HG02588 (cell line): ENCODE data around the gene PPP2R2B.
A peak's percentile ranks its signal among the peaks of the same experiment; 100 is the strongest.
"Not testable (repeated sequence)": the region's sequence is repeated elsewhere in the genome, so short reads cannot be mapped to it uniquely, and the experiment has no call there.

Source experiments
- ATAC-seq: cut with Tn5 transposase; IDR thresholded peaks from one replicate; pipeline ENCODE4 v1.9.1; 2021; ENCODE audit warnings: mild to moderate bottlenecking, moderate library complexity; ENCODE audit not compliant: unreplicated experiment

Gene PPP2R2B

DNA sequence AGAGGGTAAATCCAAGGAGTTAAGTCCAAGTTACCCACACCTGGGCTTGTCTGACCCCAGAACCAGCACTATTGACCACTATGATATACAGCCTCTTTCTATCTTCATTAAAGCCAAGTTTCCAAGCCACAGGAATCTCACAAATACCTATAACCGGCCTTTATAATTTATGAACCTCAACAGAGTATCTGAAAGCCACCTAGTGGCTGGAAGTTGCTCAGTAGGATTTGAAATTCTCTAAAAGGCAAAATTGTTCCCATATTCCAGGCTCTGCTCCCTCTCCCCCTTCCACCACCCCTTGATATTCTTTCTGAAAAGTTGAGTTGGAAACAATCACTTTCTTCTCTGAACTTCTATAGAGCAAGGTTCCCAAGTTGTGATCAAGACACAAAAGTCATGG, 256.2 kb downstream of the PPP2R2B start:
- no peak for ATAC-seq

DNA sequence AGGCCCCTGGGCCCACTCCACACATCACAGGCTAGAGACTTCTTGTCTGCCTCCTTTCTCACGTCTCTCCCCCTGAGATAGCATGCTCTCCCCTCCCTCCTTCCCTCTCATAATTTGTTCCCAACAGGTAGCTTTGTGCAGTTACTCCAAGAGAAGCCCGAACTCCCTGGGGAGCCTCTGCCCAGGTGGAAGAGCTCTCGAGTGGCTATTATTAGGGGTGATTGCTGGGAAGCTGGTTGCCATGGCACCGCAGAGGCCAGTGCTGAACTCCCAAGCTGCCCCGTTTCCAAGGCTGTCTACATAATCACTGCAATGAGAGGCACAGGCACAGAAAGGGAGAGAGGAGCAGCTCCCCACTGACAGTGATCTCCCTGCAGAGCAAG, 257.9 kb downstream of the PPP2R2B start:
- ATAC-seq: no peak

DNA sequence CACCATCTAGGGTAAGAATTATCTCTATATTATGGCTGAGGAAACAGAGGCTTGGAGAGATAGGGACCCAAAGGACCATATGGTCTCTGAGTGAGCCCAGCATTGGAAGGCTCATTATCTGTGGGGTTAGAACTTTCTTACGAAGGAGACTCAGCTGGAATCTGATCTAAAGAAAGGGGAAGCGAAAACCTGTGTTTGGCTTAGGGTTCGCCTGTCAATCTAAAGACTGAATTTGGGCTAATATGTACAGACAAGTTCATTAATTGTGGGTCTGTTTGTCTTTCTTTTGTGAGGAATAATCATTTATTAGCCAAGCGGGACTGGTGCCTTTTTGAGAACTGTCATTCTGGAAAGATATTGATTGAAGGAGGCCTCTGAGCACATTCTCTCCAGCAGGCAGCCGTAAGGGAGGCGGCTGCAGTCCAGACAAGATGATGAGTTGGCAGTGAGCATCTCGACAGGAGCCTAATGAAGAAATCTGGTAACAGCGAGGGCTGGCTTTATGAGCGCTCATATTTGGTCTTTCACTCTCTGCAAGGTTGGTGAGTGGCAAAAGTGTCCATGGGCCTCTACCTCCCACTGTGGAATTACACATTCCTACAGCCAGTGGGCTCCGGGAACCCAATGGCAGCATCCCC, 258.4 kb downstream of the PPP2R2B start:
- no peak for ATAC-seq

DNA sequence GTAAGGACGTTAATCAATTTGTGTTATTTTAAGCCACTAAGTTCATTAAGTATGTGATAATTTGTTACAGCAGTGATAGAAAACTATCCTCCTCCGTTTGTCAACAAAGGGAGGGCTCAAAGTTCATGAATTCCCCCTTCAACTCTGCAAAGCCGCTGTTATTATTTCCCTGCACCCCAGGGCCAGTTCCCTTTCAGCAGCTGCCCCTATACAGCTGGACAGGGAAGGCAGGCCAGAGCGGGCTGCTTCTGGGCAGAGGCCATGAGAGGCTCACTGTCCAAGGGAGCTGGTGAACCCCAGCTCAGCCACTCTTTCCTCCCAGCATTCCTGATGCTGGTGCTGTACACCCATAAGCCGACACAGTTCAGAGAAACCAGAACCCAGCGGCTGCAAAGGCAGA, 260.1 kb downstream of the PPP2R2B start:
- ATAC-seq: no peak

DNA sequence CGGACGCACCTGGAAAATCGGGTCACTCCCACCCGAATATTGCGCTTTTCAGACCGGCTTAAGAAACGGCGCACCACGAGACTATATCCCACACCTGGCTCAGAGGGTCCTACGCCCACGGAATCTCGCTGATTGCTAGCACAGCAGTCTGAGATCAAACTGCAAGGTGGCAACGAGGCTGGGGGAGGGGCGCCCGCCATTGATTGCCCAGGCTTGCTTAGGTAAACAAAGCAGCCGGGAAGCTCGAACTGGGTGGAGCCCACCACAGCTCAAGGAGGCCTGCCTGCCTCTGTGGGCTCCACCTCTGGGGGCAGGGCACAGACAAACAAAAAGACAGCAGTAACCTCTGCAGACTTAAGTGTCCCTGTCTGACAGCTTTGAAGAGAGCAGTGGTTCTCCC, 268.8 kb downstream of the PPP2R2B start:
- ATAC-seq: not testable (repeated sequence)

DNA sequence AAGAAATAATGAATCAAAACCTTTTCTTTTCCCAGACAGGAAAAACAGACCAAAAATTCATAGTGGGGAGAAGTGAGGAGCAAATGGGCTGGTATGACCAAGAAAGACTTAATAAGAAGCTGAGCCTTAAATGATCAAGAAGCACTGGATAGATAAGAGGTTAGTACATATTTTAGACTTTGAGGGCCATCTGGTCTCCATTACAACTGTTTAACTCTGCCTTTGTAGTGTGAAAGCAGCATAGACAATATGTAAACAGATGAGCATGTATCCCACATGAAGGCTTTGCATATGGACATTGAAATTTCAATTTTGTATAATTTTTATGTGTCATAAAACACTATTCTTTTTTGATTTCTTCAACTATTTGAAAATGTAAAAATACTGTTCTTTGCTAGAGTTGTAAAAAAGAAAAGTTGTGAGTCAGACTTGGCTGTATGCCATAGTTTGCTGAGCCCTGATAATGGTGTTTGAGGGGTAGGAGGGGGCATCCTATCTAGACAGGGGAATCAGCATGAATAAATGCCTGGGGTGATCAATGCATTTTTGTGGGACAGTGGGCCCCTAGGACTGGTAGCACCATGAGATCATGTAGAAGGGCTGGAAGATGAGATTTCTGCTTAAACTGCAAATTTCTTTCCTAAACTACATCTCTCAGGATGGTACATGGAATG, 270.8 kb downstream of the PPP2R2B start:
- ATAC-seq: no peak

DNA sequence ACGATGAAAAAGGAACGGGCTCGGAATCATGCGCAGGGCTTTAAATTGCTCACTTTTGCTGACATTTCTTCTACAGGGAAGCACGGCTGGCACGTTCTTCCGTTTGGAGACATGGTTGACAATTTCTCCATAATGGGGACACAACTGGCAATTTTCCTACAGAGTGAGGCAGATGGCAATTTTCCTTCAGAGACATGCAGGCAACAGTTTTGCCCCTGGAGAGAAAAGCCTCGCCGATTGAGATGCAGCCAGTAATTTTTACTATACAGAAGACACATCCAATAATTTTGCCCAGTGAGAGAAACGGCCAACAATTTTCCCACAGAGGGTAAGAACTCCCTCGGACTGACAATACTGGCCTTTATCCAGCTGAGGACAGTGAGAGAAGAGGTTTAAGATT, 271.7 kb downstream of the PPP2R2B start:
- no peak for ATAC-seq

DNA sequence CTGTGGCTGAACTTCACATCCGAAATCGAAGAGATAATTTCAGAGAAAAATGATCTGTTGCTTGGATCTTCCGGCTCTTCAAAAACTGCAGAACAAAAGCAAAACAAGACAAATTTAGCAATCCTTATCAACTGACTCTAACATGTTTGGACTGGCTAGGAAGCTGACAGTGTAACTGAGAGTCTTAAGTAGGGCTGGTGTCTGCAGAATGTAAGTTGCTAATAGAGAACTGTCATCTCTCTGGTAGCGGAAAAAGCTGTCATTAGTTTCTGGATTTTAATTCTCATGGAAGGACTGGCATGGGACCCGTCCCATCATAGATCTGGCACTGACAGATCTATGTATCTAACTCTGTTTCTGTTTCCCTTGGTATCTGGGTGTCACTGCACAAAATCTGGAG, 278.2 kb downstream of the PPP2R2B start:
- no peak for ATAC-seq

DNA sequence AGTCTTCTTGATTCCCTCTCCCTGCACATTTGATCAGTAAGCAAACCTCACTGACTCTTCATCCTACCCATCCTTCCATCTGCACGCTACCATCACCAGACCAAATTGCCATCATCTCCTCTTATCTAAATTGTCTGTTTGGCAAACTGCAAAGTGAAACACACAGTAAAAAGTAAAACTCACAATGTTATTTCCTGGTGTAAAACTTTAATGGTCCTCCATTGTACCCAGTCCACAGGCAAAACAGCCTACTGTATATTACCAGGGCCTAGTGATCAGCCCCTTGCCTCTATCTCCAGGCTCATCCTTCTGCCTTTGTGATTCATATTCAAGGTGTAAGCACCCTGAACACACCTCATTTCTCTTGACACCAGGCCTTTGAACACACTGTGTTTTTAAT, 279.3 kb downstream of the PPP2R2B start:
- ATAC-seq: no peak

DNA sequence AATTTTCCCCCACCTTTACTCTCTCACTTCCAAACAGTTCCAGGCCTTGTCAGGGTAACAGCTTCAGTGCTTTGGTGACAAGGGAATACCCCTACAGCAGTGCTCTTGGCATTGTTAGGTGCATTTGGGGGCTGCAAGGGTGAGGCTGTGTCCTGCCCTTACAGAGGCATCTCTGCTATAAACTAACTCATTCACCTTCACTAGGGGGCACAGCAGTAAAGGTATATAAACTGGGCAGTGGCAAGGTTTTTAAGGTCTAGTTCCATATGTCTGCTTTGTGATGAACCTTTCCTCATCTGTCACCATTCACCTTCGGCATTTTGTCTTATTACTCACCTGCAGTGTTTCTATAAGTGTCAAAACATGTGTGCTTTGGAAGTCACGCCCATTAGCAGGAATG, 283.5 kb downstream of the PPP2R2B start:
- ATAC-seq: no peak

DNA sequence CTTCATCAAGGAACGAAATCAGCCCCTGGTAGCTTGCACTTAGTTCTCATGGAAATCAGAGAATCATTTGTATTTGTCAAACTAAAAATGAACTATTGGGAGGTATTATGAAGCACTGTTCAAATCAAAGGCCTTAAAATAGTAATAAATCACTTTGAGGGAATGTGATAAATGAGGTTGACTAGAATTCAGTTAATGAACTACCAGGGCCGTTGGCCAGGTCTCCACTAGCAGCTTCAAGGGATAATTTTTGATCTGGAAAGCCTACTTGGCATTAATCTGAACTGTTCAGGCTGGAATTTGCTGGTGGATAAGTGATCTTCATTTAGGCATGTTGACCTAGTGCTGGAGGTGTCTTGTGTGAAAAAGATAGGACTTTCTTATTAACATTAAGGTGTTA, 286.2 kb downstream of the PPP2R2B start:
- no peak for ATAC-seq

DNA sequence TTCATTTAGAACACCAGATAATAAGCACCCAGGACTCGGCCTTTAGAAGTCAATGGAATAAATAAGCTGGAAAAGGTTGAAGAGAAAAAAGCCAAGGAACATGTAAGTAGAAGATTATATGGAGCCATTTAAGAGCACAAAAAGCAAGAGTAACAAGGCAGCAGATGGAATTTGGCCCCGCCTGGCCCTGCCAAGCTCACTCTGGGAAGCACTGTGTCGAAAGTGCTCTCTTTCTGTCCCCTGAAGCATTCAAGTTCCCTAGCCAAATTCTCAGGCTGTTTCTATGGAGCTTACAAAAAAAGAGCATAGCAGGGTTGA, 289.6 kb downstream of the PPP2R2B start:
- no peak for ATAC-seq

DNA sequence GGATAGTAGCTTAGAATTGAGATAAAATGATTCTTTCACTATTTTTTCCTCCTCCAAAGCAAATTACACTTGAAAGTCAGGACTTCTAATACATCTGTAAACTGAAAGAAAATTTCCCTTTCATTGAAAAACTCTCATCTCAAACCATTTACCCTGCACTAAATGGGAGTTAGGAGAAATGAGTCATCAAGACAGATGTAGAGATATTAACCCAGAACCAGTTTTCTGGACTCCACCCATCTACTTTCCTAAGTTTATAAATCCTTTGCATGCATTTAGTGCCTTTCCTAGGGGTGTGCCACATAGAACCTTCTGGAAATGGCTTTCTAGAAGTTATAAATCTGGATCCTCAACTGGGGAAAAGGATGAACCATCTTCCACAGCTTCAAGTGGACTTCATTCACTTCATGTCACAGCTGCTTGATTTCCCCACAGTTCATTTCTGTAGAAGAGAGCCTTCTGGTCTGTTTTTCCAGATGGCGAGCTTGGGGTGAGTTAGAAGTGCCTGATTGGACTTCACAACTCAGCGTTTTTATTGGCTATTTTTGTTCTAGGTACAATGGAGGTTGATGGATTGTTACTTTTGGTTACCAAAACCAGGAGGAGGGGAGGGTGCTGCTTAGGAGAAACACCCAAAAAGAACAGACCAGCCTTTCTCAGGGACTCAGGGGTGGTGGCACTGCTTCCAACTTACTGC, 290.1 kb downstream of the PPP2R2B start:
- no peak for ATAC-seq

DNA sequence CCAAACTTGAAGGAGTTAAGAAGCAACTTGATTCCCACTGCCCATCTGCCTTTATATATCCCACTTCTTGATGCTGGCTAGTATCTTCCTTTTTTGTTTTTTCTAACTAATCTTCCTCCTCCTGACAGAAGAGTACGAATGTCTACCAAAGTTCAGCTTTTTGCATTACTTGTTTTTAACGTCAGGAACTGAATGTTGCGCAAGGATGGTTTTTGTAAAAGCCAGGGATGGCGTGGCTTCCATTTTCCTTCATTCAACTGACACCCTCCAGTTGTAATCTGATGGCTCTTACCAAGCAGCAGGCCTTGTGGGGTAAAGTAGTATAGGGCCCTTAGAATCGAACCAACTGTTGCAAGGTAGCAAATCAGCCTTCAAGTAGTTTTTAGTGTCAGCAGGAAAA, 291.8 kb downstream of the PPP2R2B start:
- no peak for ATAC-seq

DNA sequence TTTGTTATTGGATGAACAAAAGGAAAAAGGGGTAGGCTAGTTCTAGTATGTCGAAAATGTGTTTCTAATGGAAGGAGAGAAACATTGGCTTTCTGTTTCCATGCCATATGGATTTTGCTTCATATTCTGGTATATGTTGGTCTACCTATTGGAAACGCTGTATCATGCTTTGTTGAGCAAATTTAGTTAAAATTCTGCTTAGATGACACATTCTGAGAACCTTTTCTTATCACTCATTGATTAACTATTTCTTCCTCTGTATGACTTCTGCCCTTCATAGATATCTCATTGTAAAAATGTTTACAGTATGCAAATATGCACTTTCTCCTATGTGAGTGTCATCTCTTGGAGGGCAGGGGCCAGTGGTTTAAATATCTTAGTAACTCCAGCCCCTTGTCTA, 293.8 kb downstream of the PPP2R2B start:
- no peak for ATAC-seq

DNA sequence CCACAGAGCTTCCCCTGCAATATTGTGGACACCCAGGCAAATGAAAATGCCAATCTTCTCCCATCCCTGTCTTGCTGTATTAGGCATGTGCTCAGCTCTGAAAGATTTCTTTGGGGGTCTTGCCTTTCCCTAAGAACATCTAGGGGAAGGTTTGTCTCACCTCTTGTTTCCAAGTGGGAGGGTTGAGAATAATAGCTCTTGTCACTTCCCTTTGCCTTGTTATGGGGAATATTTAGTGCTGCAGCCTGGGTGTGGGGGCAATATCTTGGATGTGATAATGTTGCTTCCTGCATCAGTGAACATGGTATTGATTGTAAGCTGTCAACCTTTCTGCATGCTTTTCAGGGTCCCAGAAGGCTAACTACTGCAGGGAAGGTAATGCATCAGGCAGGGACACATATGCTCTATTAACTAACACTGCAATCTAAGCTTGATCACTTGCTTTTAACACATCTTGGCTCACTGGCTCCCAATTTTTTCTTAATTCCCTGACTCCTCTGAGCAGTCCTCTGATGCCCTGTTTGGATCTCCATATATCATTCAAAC, 296.4 kb downstream of the PPP2R2B start:
- no peak for ATAC-seq

DNA sequence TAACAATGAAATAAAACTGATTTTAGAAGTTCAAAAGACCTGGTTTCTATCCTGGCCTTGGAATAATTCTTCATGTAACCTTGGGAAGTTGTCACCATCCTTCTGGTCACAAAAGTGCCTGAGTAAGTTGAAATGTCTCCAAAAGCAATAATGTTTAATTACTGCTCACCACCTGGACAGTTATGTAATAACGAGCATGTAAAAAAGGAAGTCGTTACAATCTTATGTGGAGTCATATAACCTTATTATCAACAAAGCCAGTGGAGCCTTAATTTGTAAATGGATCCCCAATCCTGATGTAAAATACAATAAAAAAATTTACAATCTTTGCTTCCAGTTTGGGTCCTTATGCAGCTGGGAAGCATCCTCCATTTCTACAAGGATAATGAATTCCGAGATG, 298.3 kb downstream of the PPP2R2B start:
- ATAC-seq: no peak

DNA sequence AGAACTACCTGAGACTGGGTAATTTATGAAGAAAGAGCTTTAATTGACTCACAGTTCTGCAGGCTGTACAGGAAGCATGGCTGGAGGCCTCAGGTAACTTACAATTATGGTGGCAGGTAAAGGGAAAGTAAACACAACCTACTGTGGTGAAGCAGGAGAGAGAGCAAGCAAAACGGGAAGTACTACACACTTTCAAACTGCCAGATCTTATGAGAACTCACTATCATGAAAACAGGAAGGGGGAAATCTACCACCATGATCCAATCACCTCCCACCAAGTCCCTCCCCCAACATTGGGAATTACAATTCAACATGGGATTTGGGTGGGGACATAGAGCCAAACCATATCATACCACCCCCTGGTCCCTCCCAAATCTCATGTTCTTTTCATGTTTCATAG, 303.8 kb downstream of the PPP2R2B start:
- no peak for ATAC-seq

DNA sequence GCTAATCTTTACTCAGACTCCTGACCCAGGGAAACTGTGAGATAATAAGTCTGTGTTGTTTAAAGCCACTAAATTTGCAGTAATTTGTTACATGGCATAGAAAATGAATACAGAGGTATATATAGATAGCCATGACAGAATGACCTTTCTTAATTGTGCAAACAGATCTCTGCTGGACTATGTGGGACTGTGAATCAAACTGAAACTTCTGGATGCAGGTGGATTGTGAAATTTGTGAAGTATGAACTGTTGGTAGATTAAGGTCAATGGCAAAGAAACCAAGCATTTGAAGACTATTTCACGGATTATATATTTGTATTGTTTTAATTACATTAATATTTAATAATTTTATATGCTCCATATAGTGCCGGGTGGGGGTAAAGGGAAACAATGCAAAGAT, 310.4 kb downstream of the PPP2R2B start:
- ATAC-seq: no peak

DNA sequence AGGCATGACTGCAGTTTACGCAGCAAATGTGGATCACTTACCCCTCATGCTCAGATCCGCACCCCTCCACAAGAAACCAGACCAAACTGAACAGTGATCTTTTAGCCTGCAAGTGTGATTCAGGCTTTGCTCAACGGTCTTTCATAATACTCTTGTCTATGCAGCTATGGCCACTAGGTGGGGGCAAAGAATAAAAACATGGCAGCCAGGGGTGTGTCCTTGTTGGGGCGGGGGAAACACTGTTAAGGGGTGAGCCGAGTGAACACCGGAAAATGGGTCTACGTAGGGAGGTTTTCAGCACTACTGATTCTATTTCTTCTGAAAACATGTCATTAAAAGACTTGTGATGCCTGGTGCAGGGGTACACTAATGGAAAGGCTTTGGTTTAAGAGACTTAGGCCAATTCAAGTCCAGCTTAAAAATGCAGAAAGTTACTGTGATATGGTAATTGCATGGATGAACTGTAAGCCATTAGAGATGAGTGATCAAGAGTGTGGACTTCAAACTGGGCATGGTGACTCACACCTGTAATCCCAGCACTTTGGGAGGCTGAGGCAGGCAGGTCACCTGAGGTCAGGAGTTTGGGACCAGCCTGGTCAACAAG, 312.7 kb downstream of the PPP2R2B start:
- peak; percentile 94 for ATAC-seq

DNA sequence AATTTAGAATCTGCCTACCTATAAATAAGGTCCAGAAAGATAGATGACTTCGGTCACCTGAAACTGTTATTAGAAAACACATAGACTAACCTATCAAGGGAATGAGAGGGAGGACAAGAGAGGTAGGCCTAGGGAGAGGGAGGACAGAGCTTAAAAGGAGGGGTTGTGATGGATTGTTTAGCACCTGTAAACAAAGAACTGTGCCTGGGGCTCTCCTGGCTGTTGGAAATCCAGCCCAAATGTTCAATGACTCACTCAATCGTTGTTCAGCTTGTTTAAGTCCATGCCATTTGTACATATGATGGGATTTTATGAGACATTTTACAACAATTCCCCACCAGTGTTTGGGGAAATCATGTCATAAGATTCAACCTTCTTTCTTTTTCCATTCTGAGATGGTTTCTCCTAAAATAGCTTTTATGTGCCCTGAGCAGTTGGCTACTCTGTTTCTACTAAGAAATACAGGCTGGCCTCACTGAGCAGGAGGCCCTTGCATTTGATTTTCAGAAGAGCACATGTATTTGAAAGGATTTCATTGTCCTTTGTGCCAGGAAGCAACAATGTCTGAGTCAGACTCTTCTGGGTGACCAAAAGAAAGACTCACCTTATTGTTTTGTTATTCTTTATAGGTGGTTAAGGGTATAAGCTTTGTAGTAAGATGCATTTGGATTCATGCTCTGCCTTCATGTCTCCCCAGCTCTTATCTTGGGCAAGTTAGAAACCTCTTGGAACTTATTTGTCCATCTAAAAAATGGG, 314.4 kb downstream of the PPP2R2B start:
- no peak for ATAC-seq
